Astrocyte (in vitro differentiated cells and primary cell): ENCODE results near the gene SRPRA. TPM values are rescaled to one million over a fixed set of nuclear protein-coding genes. Genes with fewer than 3 reads are reported as not detected.
A peak's percentile ranks its signal among the peaks of the same experiment; 100 is the strongest.

Experiments used
- DNase-seq: peaks from one replicate; pipeline ENCODE4 v3.0.0-alpha.2; 2010; ENCODE audit warnings: low read depth
- FAIRE-seq: peaks from 2 replicates; lab custom pipeline; 2011; peaks lifted over from hg19 to GRCh38; lab: Jason Lieb, UNC
- H2AFZ ChIP-seq: 2 replicates; pipeline ENCODE4 v1.6.0; 2012; ENCODE audit warnings: low read depth, low read length, inconsistent platforms
- H3K27ac ChIP-seq: 2 replicates; pipeline ENCODE4 v1.5.1; 2011; ENCODE audit warnings: low read depth, low read length, inconsistent platforms
- H3K27me3 ChIP-seq: 2 replicates; pipeline ENCODE4 v1.6.0; 2011; ENCODE audit warnings: low read length, inconsistent platforms; ENCODE audit not compliant: insufficient read depth
- H3K36me3 ChIP-seq: 2 replicates; pipeline ENCODE4 v1.5.1; 2011; ENCODE audit warnings: low read length, inconsistent platforms; ENCODE audit not compliant: insufficient read depth
- H3K4me1 ChIP-seq: 2 replicates; pipeline ENCODE4 v1.5.1; 2011; ENCODE audit warnings: low read length, inconsistent platforms; ENCODE audit not compliant: insufficient read depth
- H3K4me2 ChIP-seq: 2 replicates; pipeline ENCODE4 v1.6.0; 2012; ENCODE audit warnings: low read length, inconsistent platforms
- H3K4me3 ChIP-seq: 2 replicates; pipeline ENCODE4 v1.5.1; 2011; ENCODE audit warnings: low read depth, mild to moderate bottlenecking, low read length, inconsistent platforms; ENCODE audit not compliant: insufficient read depth
- H3K79me2 ChIP-seq: 2 replicates; pipeline ENCODE4 v1.6.0; 2012; ENCODE audit warnings: mild to moderate bottlenecking, low read length, inconsistent platforms; ENCODE audit not compliant: insufficient read depth
- H3K9ac ChIP-seq: 2 replicates; pipeline ENCODE4 v1.6.0; 2012; ENCODE audit warnings: mild to moderate bottlenecking, low read length, inconsistent platforms
- H3K9me3 ChIP-seq: 2 replicates; pipeline ENCODE4 v1.5.1; 2012; ENCODE audit warnings: low read depth, mild to moderate bottlenecking, low read length, inconsistent platforms; ENCODE audit not compliant: insufficient read depth
- H4K20me1 ChIP-seq: 2 replicates; pipeline ENCODE4 v1.6.0; 2012; ENCODE audit warnings: low read length, inconsistent platforms; ENCODE audit not compliant: insufficient read depth
- H3K27ac Mint-ChIP-seq: one replicate; pipeline ENCODE4 v1.8.0; 2021; ENCODE audit warnings: mild to moderate bottlenecking, mixed read lengths; ENCODE audit not compliant: unreplicated experiment
- H3K27me3 Mint-ChIP-seq: one replicate; pipeline ENCODE4 v1.8.0; 2021; ENCODE audit warnings: low read depth, mixed read lengths; ENCODE audit not compliant: unreplicated experiment
- H3K36me3 Mint-ChIP-seq: one replicate; pipeline ENCODE4 v1.8.0; 2021; ENCODE audit warnings: low read depth, mixed read lengths; ENCODE audit not compliant: unreplicated experiment
- H3K4me1 Mint-ChIP-seq: one replicate; pipeline ENCODE4 v1.8.0; 2021; ENCODE audit warnings: low read depth, mixed read lengths; ENCODE audit not compliant: unreplicated experiment
- H3K4me3 Mint-ChIP-seq: one replicate; pipeline ENCODE4 v1.8.0; 2021; ENCODE audit warnings: mild to moderate bottlenecking, moderate library complexity, mixed read lengths; ENCODE audit not compliant: unreplicated experiment
- H3K9me3 Mint-ChIP-seq: one replicate; pipeline ENCODE4 v1.8.0; 2021; ENCODE audit warnings: mild to moderate bottlenecking, mixed read lengths; ENCODE audit not compliant: unreplicated experiment
- CTCF ChIP-seq: IDR thresholded peaks from 2 replicates; pipeline ENCODE4 v1.5.1; 2011; ENCODE audit warnings: low read depth, mild to moderate bottlenecking, inconsistent platforms, low read length, moderate library complexity; ENCODE audit not compliant: insufficient read depth
- EZH2 ChIP-seq: IDR thresholded peaks from 2 replicates; pipeline ENCODE4 v1.6.1; 2012; ENCODE audit warnings: mild to moderate bottlenecking, low read length, inconsistent platforms; ENCODE audit not compliant: insufficient read depth
- total RNA-seq: library from RNA; stranded (reverse); gene quantifications from 2 replicates; pipeline ENCODE4 v1.2.1, GENCODE V29; 2021

Gene SRPRA
- total RNA-seq, 1 donor from 2014 or later, result 74.6 TPM

- Histone ChIP-seq H3K9ac (peak overlapping the region; percentile 71), H3K36me3 (no peaks in the 10 kb centered on the region), H3K4me3 (no peak overlapping the region), H3K27ac (peak overlapping the region; percentile 89), H4K20me1 (no peaks in the 10 kb centered on the region), H2AFZ (peak overlapping the region; percentile 64), H3K79me2 (no peaks in the 10 kb centered on the region), H3K4me1 (peaks cover 21% of the 10 kb centered on the region), H3K9me3 (no peaks in the 10 kb centered on the region), H3K4me2 (peak overlapping the region; percentile 75), H3K27me3 (no peaks in the 10 kb centered on the region)
- no peak for FAIRE-seq
- H3K27me3 Mint-ChIP-seq, result no peaks in the 10 kb centered on the region
- H3K4me1 Mint-ChIP-seq, result peaks cover 33% of the 10 kb centered on the region
- TF ChIP-seq EZH2 (no peak), CTCF (no peak)
- no peak for DNase-seq
- H3K27ac Mint-ChIP-seq, result peak overlapping the region; percentile 97
- no peak overlapping the region for H3K4me3 Mint-ChIP-seq
- peaks cover 6% of the 10 kb centered on the region for H3K36me3 Mint-ChIP-seq
- peaks cover 6% of the 10 kb centered on the region for H3K9me3 Mint-ChIP-seq
Observed at GRCh38 chr11:126317432-126317755, 48.7 kb upstream of the SRPRA start.

- H3K4me1 Mint-ChIP-seq, result peaks cover 34% of the 10 kb centered on the region
- H3K9ac ChIP-seq, result no peak overlapping the region
- no peak overlapping the region for H3K4me3 Mint-ChIP-seq
- DNase-seq (no peak), FAIRE-seq (no peak)
- H3K4me1 ChIP-seq, result peaks cover 14% of the 10 kb centered on the region
- H3K27ac Mint-ChIP-seq, result no peak overlapping the region
- no peaks in the 10 kb centered on the region for H3K27me3 Mint-ChIP-seq
- H3K36me3 ChIP-seq, result no peaks in the 10 kb centered on the region
- no peaks in the 10 kb centered on the region for H4K20me1 ChIP-seq
- no peak overlapping the region for H3K4me3 ChIP-seq
- peaks cover 10% of the 10 kb centered on the region for H3K36me3 Mint-ChIP-seq
- no peak overlapping the region for H2AFZ ChIP-seq
- no peaks in the 10 kb centered on the region for H3K9me3 ChIP-seq
- no peaks in the 10 kb centered on the region for H3K27me3 ChIP-seq
- peaks cover 3% of the 10 kb centered on the region for H3K9me3 Mint-ChIP-seq
- H3K27ac ChIP-seq, result no peak overlapping the region
- H3K4me2 ChIP-seq, result no peak overlapping the region
- no peak for TF ChIP-seq EZH2
- no peak for TF ChIP-seq CTCF
- no peaks in the 10 kb centered on the region for H3K79me2 ChIP-seq
Observed at GRCh38 chr11:126313826-126314225, 45.1 kb upstream of the SRPRA start.

- no peak overlapping the region for H3K27ac Mint-ChIP-seq
- H3K9me3 ChIP-seq, result no peaks in the 10 kb centered on the region
- no peaks in the 10 kb centered on the region for H3K36me3 ChIP-seq
- FAIRE-seq, result no peak
- no peak overlapping the region for H3K4me3 ChIP-seq
- no peak overlapping the region for H3K9ac ChIP-seq
- no peak overlapping the region for H3K4me3 Mint-ChIP-seq
- H3K27me3 ChIP-seq, result no peaks in the 10 kb centered on the region
- DNase-seq, result no peak
- H4K20me1 ChIP-seq, result no peaks in the 10 kb centered on the region
- H3K4me1 Mint-ChIP-seq, result peaks cover 26% of the 10 kb centered on the region
- peaks cover 3% of the 10 kb centered on the region for H3K9me3 Mint-ChIP-seq
- no peak overlapping the region for H3K27ac ChIP-seq
- TF ChIP-seq EZH2 (no peak), CTCF (no peak)
- peaks cover 10% of the 10 kb centered on the region for H3K36me3 Mint-ChIP-seq
- no peak overlapping the region for H2AFZ ChIP-seq
- H3K27me3 Mint-ChIP-seq, result no peaks in the 10 kb centered on the region
- H3K4me2 ChIP-seq, result no peak overlapping the region
- H3K79me2 ChIP-seq, result no peaks in the 10 kb centered on the region
- peaks cover 6% of the 10 kb centered on the region for H3K4me1 ChIP-seq
Observed at GRCh38 chr11:126312961-126313360, 44.3 kb upstream of the SRPRA start.
